SU-DHL-6 (cell line): ENCODE data around the gene FGD4.

Experiments used
- EZH2phosphoT487 ChIP-seq: fragments of 200-600 bp; sonication (generic), shearing (Covaris generic); conservative IDR thresholded peaks from 2 replicates; pipeline ENCODE4 v1.6.1; 2018; ENCODE audit warnings: mild to moderate bottlenecking, antibody characterized with exemption, low read length, moderate library complexity, mixed read lengths
- TF ChIP-seq, protein P1 (sequence below): fragments of 200-600 bp; sonication (generic); IDR thresholded peaks from one replicate; pipeline ENCODE4 v1.5.1; 2017; ENCODE audit warnings: antibody characterized with exemption, mild to moderate bottlenecking, low read length, moderate library complexity; ENCODE audit not compliant: insufficient read depth, poor library complexity, severe bottlenecking

DNA sequence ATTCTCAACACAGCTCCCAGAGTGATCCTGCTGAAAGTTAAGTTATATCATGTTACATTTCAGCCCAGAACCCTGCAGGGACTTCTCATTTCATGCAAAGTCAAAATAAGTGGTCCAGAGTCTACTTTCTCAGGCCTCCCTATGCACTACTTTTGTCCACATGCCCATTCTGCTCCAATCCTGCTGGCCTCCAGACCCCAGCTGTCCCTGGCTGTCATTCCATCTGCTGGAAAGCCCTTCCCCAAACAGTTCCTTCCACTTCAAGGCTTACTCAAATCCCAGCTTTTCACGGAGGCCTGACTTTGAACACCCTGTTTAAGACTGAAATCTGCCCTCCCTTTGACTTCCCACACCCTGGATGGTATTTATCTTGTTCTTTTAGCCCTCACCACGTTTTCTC is 169.9 kb downstream of the FGD4 start:
- TF ChIP-seq, protein P1, sequence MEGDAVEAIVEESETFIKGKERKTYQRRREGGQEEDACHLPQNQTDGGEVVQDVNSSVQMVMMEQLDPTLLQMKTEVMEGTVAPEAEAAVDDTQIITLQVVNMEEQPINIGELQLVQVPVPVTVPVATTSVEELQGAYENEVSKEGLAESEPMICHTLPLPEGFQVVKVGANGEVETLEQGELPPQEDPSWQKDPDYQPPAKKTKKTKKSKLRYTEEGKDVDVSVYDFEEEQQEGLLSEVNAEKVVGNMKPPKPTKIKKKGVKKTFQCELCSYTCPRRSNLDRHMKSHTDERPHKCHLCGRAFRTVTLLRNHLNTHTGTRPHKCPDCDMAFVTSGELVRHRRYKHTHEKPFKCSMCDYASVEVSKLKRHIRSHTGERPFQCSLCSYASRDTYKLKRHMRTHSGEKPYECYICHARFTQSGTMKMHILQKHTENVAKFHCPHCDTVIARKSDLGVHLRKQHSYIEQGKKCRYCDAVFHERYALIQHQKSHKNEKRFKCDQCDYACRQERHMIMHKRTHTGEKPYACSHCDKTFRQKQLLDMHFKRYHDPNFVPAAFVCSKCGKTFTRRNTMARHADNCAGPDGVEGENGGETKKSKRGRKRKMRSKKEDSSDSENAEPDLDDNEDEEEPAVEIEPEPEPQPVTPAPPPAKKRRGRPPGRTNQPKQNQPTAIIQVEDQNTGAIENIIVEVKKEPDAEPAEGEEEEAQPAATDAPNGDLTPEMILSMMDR = no peak
- no peak for TF ChIP-seq EZH2phosphoT487
